GM19023 (cell line): ENCODE results near the gene FAM111B.
A peak's percentile ranks its signal among the peaks of the same experiment; 100 is the strongest.

Experiments
- ATAC-seq: cut with Tn5 transposase; IDR thresholded peaks from one replicate; pipeline ENCODE4 v1.9.1; 2021; ENCODE audit warnings: mild to moderate bottlenecking, moderate library complexity; ENCODE audit not compliant: unreplicated experiment

The FAM111B gene

GRCh38 chr11:59154610-59155009 lies 47.6 kb downstream of the FAM111B start:
- ATAC-seq, result no peak

GRCh38 chr11:59157433-59157832 lies 50.4 kb downstream of the FAM111B start:
- no peak for ATAC-seq

GRCh38 chr11:59158206-59159068 lies 51.4 kb downstream of the FAM111B start:
- ATAC-seq, result peak; percentile 94

- no peak for ATAC-seq
Observed at GRCh38 chr11:59164028-59164427, 57.0 kb downstream of the FAM111B start.

GRCh38 chr11:59171508-59172322 lies 64.7 kb downstream of the FAM111B start, which contains the start of gene DTX4:
Gene DTX4 (plus strand): TSS chr11:59172132. CDS start chr11:59172596, 464 bp downstream.
- peak; percentile 77 for ATAC-seq

- peak; percentile 33 for ATAC-seq
Observed at GRCh38 chr11:59172345-59173079, 65.5 kb downstream of the FAM111B start.

- peak; percentile 5 for ATAC-seq
Observed at GRCh38 chr11:59173080-59173963, 66.3 kb downstream of the FAM111B start.

- no peak for ATAC-seq
Observed at GRCh38 chr11:59173964-59174663, 67.1 kb downstream of the FAM111B start.

GRCh38 chr11:59174664-59175033 lies 67.6 kb downstream of the FAM111B start:
- no peak for ATAC-seq

GRCh38 chr11:59175091-59175501 lies 68.1 kb downstream of the FAM111B start:
- no peak for ATAC-seq

GRCh38 chr11:59176330-59176729 lies 69.3 kb downstream of the FAM111B start:
- ATAC-seq, result no peak
